Islet precursor cell (in vitro differentiated cells): ENCODE results near the gene GRAP2.
"Not testable (repeated sequence)": the region's sequence is repeated elsewhere in the genome, so short reads cannot be mapped to it uniquely, and the experiment has no call there.

Experiments
- DNase-seq: peaks from one replicate; pipeline ENCODE4 v3.0.0-alpha.2; 2018

GRAP2 gene

DNA sequence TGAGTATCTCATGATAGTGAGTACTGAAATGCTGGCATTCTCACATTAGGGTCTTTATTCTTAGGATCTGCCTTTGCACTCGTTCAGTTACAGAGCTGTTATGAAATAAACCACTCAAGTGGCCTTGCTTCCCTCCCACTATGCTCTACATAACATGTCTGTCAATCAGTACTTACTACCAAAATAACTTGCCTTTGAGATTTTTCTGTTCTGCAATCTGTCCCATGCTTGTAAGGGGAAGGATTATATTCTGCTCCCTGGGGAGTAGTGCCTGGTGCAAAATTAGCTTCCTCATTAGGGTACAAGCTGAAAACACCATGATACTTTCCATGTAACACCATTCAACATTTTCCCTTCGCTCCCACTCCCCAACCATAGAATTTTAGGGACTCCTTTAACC, 1.9 kb upstream of the GRAP2 start:
- no peak for DNase-seq

DNA sequence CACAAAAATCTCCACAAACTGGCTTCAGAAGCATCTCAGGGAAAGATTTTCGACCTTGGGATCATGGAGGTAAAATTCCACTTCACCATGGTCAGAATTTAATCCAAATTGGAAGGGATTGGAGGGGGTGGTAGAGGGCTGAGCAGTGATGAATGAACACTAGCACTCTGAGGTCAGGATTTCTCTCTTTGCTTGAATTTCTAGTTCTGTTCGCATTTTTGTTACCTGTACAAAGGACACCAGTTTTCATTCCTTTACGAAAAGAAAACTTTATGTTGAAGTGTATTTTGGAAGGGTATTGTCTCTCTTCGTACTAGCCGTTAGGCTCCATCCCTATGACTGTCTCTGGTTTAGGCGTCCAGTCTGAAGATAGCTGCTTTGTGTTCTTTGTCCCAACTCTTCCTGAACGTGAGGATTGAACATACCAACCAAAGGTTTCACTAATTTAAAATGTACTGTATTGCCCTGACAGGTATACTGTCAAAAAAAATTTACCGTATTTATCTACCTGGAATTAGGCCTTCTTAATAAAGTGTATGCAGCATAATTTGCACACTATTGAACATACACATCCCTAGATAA, 772 bp downstream of the GRAP2 start:
- DNase-seq = no peak

DNA sequence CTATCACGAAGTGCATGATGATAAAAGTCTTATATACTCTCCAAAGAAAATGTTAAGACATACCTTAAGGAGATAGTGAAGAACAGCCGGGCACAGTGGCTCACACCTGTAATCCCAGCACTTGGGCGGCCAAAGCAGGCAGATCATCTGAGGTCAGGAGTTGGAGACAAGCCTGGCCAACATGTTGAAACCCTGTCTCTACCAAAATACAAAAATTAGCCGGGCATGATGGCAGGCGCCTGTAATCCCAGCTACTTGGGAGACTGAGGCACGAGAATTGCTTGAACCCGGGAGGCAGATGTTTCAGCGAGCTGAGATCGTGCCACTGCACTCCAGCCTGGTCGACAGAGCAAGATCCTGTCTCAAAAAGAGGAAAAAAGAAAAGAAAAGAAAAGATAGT, 3.1 kb downstream of the GRAP2 start:
- not testable (repeated sequence) for DNase-seq

- no peak for DNase-seq
These were observed 4.0 kb downstream of the GRAP2 start for GRCh38 chr22:39904862-39905261.

DNA sequence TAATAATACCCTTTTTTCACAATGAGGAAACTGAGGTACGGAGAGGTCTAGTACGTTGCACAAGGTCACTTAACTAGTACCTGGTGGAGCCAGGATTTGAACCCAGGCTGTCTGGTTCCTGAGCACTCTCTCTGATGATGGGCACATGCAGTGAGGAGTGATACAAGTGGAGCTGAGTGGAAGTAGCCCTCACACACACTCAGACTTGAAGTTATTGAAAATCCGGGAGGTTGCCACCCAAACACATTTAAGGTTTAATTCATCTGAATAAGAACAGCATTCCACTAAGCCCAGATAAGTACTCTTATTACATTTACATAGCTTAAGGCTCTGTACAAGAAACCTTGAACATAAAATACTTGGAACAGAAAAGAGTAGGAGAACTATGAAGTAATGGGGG, 4.8 kb downstream of the GRAP2 start:
- no peak for DNase-seq

- DNase-seq = no peak
These were observed 5.3 kb downstream of the GRAP2 start for GRCh38 chr22:39906207-39906606.

GRCh38 chr22:39907047-39907446, 6.2 kb downstream of the GRAP2 start:
- no peak for DNase-seq

GRCh38 chr22:39907605-39908097, 6.8 kb downstream of the GRAP2 start:
- DNase-seq = no peak

- DNase-seq = no peak
These were observed 7.3 kb downstream of the GRAP2 start for GRCh38 chr22:39908136-39908535.

DNA sequence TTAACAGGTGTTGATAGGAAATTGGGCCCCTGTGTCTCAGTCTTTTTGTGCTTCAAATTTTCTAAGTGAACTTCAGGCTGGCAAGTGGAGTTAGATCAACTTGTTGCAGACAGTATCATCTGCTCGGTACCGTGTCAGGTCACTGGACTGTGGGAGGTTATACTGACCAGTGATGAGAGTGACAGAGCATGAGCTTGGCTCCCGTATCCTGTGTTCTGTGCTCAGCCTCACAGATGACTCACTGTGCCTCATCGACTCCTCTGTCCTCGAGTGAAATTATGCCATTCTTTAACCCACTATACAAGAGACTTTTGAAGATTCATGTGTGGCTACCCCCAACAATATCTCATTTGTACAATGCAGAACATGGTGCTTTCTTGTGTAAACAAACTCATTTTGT, 7.9 kb downstream of the GRAP2 start:
- no peak for DNase-seq

DNA sequence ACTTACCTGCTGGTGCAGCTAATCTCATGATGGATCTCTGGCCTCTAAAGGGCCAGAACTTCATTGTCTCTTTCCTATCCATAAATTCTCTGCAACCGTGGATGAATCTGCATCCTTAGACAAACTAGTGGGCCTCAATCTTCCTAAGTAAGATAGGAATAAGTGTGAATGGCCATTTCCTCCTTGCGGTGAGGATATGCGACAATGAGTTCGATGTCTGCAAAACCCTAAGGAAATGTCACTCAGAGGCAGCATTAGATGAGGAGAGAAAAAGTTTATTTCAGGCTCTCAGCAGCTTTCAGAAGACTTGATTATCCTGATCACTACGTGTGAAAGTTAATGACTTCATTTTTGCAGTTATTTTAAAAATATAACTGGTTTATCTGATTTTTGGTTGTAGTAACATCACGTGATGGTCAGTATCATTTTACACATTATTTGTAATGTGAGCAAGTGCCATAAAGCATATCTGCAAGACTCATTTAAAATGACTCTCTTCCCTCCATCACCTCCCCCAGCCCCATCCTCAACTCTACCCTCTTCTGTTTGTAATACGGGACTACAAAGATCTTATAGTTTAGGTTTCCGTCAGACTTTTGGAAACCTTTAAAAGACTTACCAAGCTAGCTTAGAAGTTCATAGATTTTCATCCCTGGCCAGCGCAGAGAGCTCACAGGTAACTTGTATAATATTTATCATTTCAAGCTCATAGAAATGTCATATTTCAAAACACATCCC, 10.2 kb downstream of the GRAP2 start:
- no peak for DNase-seq

GRCh38 chr22:39913321-39913720, 12.4 kb downstream of the GRAP2 start:
- no peak for DNase-seq

DNA sequence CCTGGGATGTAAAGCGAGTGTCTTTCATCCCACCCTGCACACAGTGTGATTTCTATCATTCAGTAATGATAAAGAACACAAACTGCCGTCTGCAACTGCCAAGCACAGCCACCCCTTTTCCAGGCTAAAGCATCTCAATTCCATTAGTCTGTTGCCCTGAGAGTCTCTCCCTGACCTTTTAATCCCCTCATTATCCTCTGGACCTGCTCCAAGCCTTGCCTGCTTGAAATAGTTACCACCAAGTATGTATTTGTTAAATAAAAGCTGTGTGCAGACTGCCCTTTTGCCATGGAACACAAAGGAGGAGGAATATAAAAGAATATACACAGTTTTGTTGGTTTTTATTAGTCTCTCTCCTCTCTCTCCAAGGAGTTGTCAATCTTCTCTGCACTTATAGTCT, 13.0 kb downstream of the GRAP2 start:
- no peak for DNase-seq

DNA sequence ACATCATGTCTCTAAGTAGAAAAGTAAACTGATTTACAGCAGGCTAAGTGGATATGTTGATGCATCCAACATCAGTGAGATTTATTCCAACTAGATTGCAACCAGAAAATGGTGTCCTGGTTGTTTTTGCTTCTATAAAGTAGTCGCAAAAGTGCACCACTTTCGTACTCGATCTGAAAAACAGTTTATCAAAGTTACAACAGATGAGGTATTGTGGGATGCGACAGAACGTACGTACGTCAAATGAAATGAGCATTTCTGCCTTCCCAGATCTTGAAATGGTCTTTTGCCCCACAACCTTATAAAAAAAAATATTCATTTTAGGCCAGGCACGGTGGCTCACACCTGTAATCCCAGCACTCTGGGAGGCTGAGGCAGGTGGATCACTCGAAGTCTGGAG, 13.7 kb downstream of the GRAP2 start:
- no peak for DNase-seq

- DNase-seq = no peak
These were observed 14.4 kb downstream of the GRAP2 start for GRCh38 chr22:39915295-39915726.

GRCh38 chr22:39916496-39916895, 15.6 kb downstream of the GRAP2 start:
- no peak for DNase-seq

- DNase-seq = no peak
These were observed 16.3 kb downstream of the GRAP2 start for GRCh38 chr22:39917197-39917643.

DNA sequence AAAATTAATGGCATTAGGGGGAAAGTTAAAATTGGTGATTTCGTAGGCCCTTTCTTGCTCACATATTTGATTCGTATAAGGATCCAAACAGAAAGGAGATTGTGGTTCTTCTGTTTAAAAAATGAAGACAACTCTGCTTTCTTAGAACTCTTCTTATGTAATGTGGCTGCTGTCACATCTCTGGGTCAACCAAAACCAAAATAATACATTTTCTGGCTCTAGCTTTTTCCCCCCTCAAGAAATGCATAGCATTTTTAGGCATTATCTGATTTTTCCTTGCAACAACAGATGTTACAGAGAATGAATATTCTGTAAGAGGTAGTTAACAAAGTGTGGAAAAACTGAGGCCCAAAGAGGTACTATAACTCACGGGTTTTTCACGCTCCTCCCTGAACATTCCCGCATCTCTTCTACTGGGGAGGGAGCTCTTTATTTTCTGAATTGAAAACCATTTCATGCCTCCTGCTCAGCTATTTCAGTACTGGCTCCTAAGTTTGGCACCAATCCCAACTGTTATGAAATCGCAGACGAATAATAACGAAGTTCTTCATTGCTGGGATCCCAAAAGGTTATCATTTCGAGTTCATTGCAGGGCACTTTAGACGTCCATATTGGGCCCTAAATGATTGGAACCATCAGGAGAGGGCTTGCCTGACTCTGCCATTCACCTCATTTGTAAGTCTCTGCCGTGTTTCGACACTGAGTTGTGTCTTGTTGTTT, 17.1 kb downstream of the GRAP2 start:
- no peak for DNase-seq

- no peak for DNase-seq
These were observed 19.4 kb downstream of the GRAP2 start for GRCh38 chr22:39920134-39920743.

DNA sequence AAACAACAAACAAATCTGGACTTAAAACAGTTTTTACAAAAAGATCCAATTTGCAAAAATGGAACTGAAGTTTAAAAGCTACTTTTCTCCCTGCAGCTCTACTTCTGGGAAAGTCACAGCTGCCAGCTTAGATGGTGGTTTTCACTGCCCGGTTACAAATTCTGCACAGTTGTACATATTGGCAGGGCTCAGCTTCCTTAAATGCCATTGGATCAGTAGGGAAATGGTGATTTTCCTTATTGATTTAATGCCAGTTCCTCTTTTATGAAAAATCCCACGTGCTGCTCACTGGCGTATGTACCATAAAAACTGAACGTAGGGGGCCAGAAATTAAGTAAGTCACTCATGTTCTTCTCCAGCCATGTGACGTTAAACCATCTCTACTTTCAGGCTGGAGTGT, 22.8 kb downstream of the GRAP2 start:
- DNase-seq = no peak

DNA sequence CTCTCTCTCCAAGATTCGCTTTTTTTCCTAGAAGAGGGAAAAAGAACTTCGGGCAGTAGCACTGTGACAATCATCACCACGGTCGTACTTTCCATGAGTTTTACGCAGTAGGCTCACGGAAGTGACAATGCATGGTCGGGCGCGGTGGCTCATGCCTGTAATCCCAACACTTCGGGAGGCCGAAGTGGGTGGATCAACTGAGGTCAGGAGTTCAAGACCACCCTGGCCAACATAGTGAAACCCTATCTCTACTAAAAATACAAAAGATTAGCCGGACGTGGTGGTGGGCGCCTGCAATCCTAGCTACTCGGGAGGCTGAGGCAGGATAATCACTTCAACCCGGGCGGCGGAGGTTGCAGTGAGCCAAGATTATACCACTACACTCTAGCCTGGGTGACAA, 23.4 kb downstream of the GRAP2 start:
- no peak for DNase-seq

GRCh38 chr22:39925273-39925672, 24.4 kb downstream of the GRAP2 start:
- no peak for DNase-seq

DNA sequence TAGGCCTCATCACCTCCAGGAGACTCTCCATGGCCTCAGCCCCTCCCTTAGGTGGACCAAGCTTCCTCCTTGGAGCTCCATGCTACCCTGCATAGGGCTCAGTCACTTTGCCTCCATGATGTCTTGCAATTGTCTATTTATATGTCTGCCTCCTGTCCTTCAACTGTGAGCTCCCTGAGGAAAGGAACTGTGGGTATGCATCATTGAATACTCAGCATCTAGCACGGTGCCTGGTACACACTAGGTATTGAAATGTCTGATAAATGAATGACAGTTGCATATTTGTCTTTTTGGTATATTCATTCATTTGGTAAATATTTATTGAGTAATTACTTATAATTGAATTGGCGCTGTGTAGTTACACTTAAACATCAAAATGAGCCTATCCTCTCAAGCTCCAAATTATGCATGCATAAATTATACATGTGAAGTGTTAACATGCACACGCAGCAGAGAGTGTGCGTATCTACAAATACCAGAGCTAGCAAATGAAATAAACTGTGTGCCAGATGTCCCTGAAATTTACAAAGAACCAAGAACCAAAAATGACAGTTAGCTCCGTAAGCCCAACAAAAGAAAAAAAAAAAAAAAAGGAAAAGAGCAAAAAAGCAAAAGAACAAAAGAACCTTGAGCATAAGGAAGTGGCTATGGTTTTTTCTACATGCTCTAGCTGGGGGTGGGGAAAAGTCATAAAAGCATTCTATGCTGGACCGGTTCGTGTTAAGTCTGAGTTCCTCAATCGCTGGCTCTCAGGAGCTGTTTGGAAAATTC, 25.2 kb downstream of the GRAP2 start:
- no peak for DNase-seq
